Measurements from ENCODE around the gene KRTAP9-8. TPM values are rescaled to one million over a fixed set of nuclear protein-coding genes. Genes with fewer than 3 reads are reported as not detected.
A peak's percentile ranks its signal among the peaks of the same experiment; 100 is the strongest.
"Not testable (repeated sequence)": the region's sequence is repeated elsewhere in the genome, so short reads cannot be mapped to it uniquely, and the experiment has no call there.

KRTAP9-8 gene
- total RNA-seq, result not detected in 2 replicates

- intact Hi-C loops (cut with micrococcal nuclease); H3K9me3 Mint-ChIP-seq; H3K36me3 Mint-ChIP-seq (ENCODE audit: low read depth); H3K4me3 Mint-ChIP-seq; H3K27ac Mint-ChIP-seq; H3K4me1 Mint-ChIP-seq; DNase-seq: not testable (repeated sequence)
- peaks cover 19% of the 10 kb centered on the region for H3K27me3 Mint-ChIP-seq
These were observed at the start of gene KRTAP9-8 for GRCh38 chr17:41237949-41238437. TSS of gene KRTAP9-8 (plus strand) at chr17:41237999. CDS start at chr17:41238052, 53 bp downstream.

GRCh38 chr17:41189837-41190318 lies 47.9 kb upstream of the KRTAP9-8 start, which contains the start of gene KRTAP9-1:
TSS of gene KRTAP9-1 (plus strand) at chr17:41189887. CDS start at chr17:41189887, 0 bp downstream.
- H3K27ac Mint-ChIP-seq; H3K4me1 Mint-ChIP-seq; H3K27me3 Mint-ChIP-seq; H3K4me3 Mint-ChIP-seq; intact Hi-C loops (cut with micrococcal nuclease); H3K9me3 Mint-ChIP-seq; H3K36me3 Mint-ChIP-seq (ENCODE audit: low read depth): not testable (repeated sequence)
- peak; percentile 22 for DNase-seq

GRCh38 chr17:41190328-41190727 lies 47.5 kb upstream of the KRTAP9-8 start:
- Mint-ChIP-seq H3K27me3 (peaks cover 4% of the 10 kb centered on the region), H3K4me1 (no peaks in the 10 kb centered on the region), H3K4me3 (no peak overlapping the region), H3K9me3 (peaks cover 3% of the 10 kb centered on the region), H3K36me3 (ENCODE audit: low read depth) (no peaks in the 10 kb centered on the region), H3K27ac (no peak overlapping the region)
- intact Hi-C loops (cut with micrococcal nuclease), result no loop called here
- DNase-seq, result peak; percentile 29

- no peaks in the 10 kb centered on the region for H3K36me3 Mint-ChIP-seq (ENCODE audit: low read depth)
- H3K4me1 Mint-ChIP-seq, result no peaks in the 10 kb centered on the region
- peaks cover 7% of the 10 kb centered on the region for H3K27me3 Mint-ChIP-seq
- no peak overlapping the region for H3K4me3 Mint-ChIP-seq
- no peak for DNase-seq
- intact Hi-C loops (cut with micrococcal nuclease), result no loop called here
- H3K27ac Mint-ChIP-seq, result no peak overlapping the region
- H3K9me3 Mint-ChIP-seq, result peaks cover 7% of the 10 kb centered on the region
These were observed 41.7 kb upstream of the KRTAP9-8 start for GRCh38 chr17:41196068-41196467.

- H3K27ac Mint-ChIP-seq, result no peak overlapping the region
- H3K36me3 Mint-ChIP-seq (ENCODE audit: low read depth), result no peaks in the 10 kb centered on the region
- peaks cover 3% of the 10 kb centered on the region for H3K9me3 Mint-ChIP-seq
- intact Hi-C loops (cut with micrococcal nuclease), result no loop called here
- H3K27me3 Mint-ChIP-seq, result peaks cover 5% of the 10 kb centered on the region
- H3K4me1 Mint-ChIP-seq, result no peaks in the 10 kb centered on the region
- no peak for DNase-seq
- H3K4me3 Mint-ChIP-seq, result no peak overlapping the region
These were observed 38.2 kb upstream of the KRTAP9-8 start for GRCh38 chr17:41199421-41200078.

GRCh38 chr17:41211845-41212466 lies 25.8 kb upstream of the KRTAP9-8 start:
- no peaks in the 10 kb centered on the region for H3K4me1 Mint-ChIP-seq
- peaks cover 22% of the 10 kb centered on the region for H3K27me3 Mint-ChIP-seq
- intact Hi-C loops (cut with micrococcal nuclease), result no loop called here

GRCh38 chr17:41212524-41213169 lies 25.2 kb upstream of the KRTAP9-8 start:
- DNase-seq, result no peak
- Mint-ChIP-seq H3K27me3 (peaks cover 20% of the 10 kb centered on the region), H3K4me3 (no peak overlapping the region), H3K4me1 (no peaks in the 10 kb centered on the region), H3K27ac (no peak overlapping the region), H3K9me3 (no peaks in the 10 kb centered on the region), H3K36me3 (ENCODE audit: low read depth) (no peaks in the 10 kb centered on the region)
- intact Hi-C loops (cut with micrococcal nuclease), result no loop called here

More at GRCh38 chr17:41211845-41212466, 25.8 kb upstream of the KRTAP9-8 start:
- no peak overlapping the region for H3K27ac Mint-ChIP-seq
- H3K9me3 Mint-ChIP-seq, result no peaks in the 10 kb centered on the region
- no peak for DNase-seq
- H3K4me3 Mint-ChIP-seq, result no peak overlapping the region
- no peaks in the 10 kb centered on the region for H3K36me3 Mint-ChIP-seq (ENCODE audit: low read depth)

- DNase-seq, result no peak
- Mint-ChIP-seq H3K27ac (no peak overlapping the region), H3K9me3 (no peaks in the 10 kb centered on the region), H3K36me3 (ENCODE audit: low read depth) (no peaks in the 10 kb centered on the region), H3K4me3 (no peak overlapping the region), H3K4me1 (no peaks in the 10 kb centered on the region), H3K27me3 (peaks cover 3% of the 10 kb centered on the region)
- intact Hi-C loops (cut with micrococcal nuclease), result no loop called here
These were observed 22.1 kb upstream of the KRTAP9-8 start for GRCh38 chr17:41215681-41216080.

GRCh38 chr17:41223821-41224220 lies 14.0 kb upstream of the KRTAP9-8 start:
- Mint-ChIP-seq H3K4me3 (no peak overlapping the region), H3K36me3 (ENCODE audit: low read depth) (no peaks in the 10 kb centered on the region), H3K9me3 (no peaks in the 10 kb centered on the region), H3K27ac (no peak overlapping the region), H3K4me1 (no peaks in the 10 kb centered on the region), H3K27me3 (peaks cover 10% of the 10 kb centered on the region)
- intact Hi-C loops (cut with micrococcal nuclease), result no loop called here
- DNase-seq, result no peak

- no peaks in the 10 kb centered on the region for H3K9me3 Mint-ChIP-seq
- no peaks in the 10 kb centered on the region for H3K4me1 Mint-ChIP-seq
- H3K36me3 Mint-ChIP-seq (ENCODE audit: low read depth), result no peaks in the 10 kb centered on the region
- H3K4me3 Mint-ChIP-seq, result no peak overlapping the region
- H3K27ac Mint-ChIP-seq, result no peak overlapping the region
- H3K27me3 Mint-ChIP-seq, result peaks cover 7% of the 10 kb centered on the region
- peak; percentile 40 for DNase-seq
- intact Hi-C loops (cut with micrococcal nuclease), result no loop called here
These were observed 11.7 kb upstream of the KRTAP9-8 start for GRCh38 chr17:41226051-41226450.

GRCh38 chr17:41226598-41227095 lies 11.2 kb upstream of the KRTAP9-8 start, which contains the start of gene KRTAP9-2:
TSS of gene KRTAP9-2 (plus strand) at chr17:41226648. CDS start at chr17:41226655, 7 bp downstream.
- DNase-seq; H3K9me3 Mint-ChIP-seq; intact Hi-C loops (cut with micrococcal nuclease); H3K27ac Mint-ChIP-seq; H3K4me3 Mint-ChIP-seq; H3K4me1 Mint-ChIP-seq; H3K27me3 Mint-ChIP-seq; H3K36me3 Mint-ChIP-seq (ENCODE audit: low read depth): not testable (repeated sequence)

- DNase-seq, result no peak
- H3K27ac Mint-ChIP-seq, result no peak overlapping the region
- H3K27me3 Mint-ChIP-seq, result peaks cover 17% of the 10 kb centered on the region
- H3K4me1 Mint-ChIP-seq, result no peaks in the 10 kb centered on the region
- H3K4me3 Mint-ChIP-seq, result no peak overlapping the region
- no peaks in the 10 kb centered on the region for H3K9me3 Mint-ChIP-seq
- H3K36me3 Mint-ChIP-seq (ENCODE audit: low read depth), result no peaks in the 10 kb centered on the region
- intact Hi-C loops (cut with micrococcal nuclease), result no loop called here
These were observed 7.7 kb upstream of the KRTAP9-8 start for GRCh38 chr17:41230094-41230493.

GRCh38 chr17:41231731-41232130 lies 6.1 kb upstream of the KRTAP9-8 start:
- Mint-ChIP-seq H3K4me1 (no peaks in the 10 kb centered on the region), H3K27me3 (peaks cover 22% of the 10 kb centered on the region), H3K9me3 (no peaks in the 10 kb centered on the region), H3K36me3 (ENCODE audit: low read depth) (no peaks in the 10 kb centered on the region), H3K4me3 (no peak overlapping the region), H3K27ac (no peak overlapping the region)
- no peak for DNase-seq
- intact Hi-C loops (cut with micrococcal nuclease), result no loop called here
